ENCODE measurements around the gene MYO9B. TPM values are rescaled to one million over a fixed set of nuclear protein-coding genes. Genes with fewer than 3 reads are reported as not detected.

The MYO9B gene
- total and polyA plus RNA-seq, 2 donors: 24.0 to 55.2 TPM

- no peak for DNase-seq (ENCODE audit: extremely low spot score)
- 69% methylated on average over 28 of the region's 28 CpGs for WGBS
These were observed 133.8 kb downstream of the MYO9B start for GRCh38 chr19:17209126-17210036.

GRCh38 chr19:17210296-17210695, 134.7 kb downstream of the MYO9B start:
- H3K36me3 ChIP-seq (ENCODE audit: insufficient read depth): peaks cover 5% of the 10 kb centered on the region
- no peaks in the 10 kb centered on the region for H3K4me1 ChIP-seq (ENCODE audit: insufficient read depth)
- H3K27ac ChIP-seq (ENCODE audit: low read depth): no peak overlapping the region
- no peak overlapping the region for H3K4me3 ChIP-seq (ENCODE audit: low read depth, low read length)
- 88% methylated on average over 14 of the region's 14 CpGs for WGBS
- no peak for DNase-seq (ENCODE audit: extremely low spot score)

More at GRCh38 chr19:17209126-17210036, 133.8 kb downstream of the MYO9B start:
- Histone ChIP-seq H3K4me1 (ENCODE audit: insufficient read depth) (no peaks in the 10 kb centered on the region), H3K27ac (ENCODE audit: low read depth) (no peak overlapping the region), H3K36me3 (ENCODE audit: insufficient read depth) (peaks cover 5% of the 10 kb centered on the region), H3K4me3 (ENCODE audit: low read depth, low read length) (no peak overlapping the region)

- Histone ChIP-seq H3K4me1 (ENCODE audit: insufficient read depth) (no peaks in the 10 kb centered on the region), H3K36me3 (ENCODE audit: insufficient read depth) (peaks cover 5% of the 10 kb centered on the region), H3K4me3 (ENCODE audit: low read depth, low read length) (no peak overlapping the region), H3K27ac (ENCODE audit: low read depth) (no peak overlapping the region)
- WGBS: 90% methylated on average over 58 of the region's 58 CpGs
- no peak for DNase-seq (ENCODE audit: extremely low spot score)
These were observed 136.2 kb downstream of the MYO9B start for GRCh38 chr19:17211547-17212446.

GRCh38 chr19:17213334-17213733, 137.8 kb downstream of the MYO9B start:
- H3K4me3 ChIP-seq (ENCODE audit: low read depth, low read length): no peak overlapping the region
- no peak for DNase-seq (ENCODE audit: extremely low spot score)

GRCh38 chr19:17214508-17215126, 139.0 kb downstream of the MYO9B start:
- H3K27ac ChIP-seq (ENCODE audit: low read depth): peak overlapping the region; percentile 76
- H3K4me1 ChIP-seq (ENCODE audit: insufficient read depth): no peaks in the 10 kb centered on the region
- H3K36me3 ChIP-seq (ENCODE audit: insufficient read depth): peaks cover 5% of the 10 kb centered on the region
- H3K4me3 ChIP-seq (ENCODE audit: low read depth, low read length): peak overlapping the region; percentile 73
- 22% methylated on average over 16 of the region's 16 CpGs for WGBS
- no peak for DNase-seq (ENCODE audit: extremely low spot score)

More at GRCh38 chr19:17213334-17213733, 137.8 kb downstream of the MYO9B start:
- H3K36me3 ChIP-seq (ENCODE audit: insufficient read depth): peaks cover 5% of the 10 kb centered on the region
- H3K27ac ChIP-seq (ENCODE audit: low read depth): no peak overlapping the region
- H3K4me1 ChIP-seq (ENCODE audit: insufficient read depth): no peaks in the 10 kb centered on the region
- 84% methylated on average over 5 of the region's 5 CpGs for WGBS

GRCh38 chr19:17215127-17215971, 139.8 kb downstream of the MYO9B start, which contains the start of gene USE1:
Gene USE1, plus strand, starts transcription at chr19:17215357. Its CDS starts 49 bp downstream, at chr19:17215406.
- Histone ChIP-seq H3K27ac (ENCODE audit: low read depth) (peak within 1 kb of the TSS; percentile 94), H3K4me1 (ENCODE audit: insufficient read depth) (no peaks in the 10 kb centered on the region), H3K36me3 (ENCODE audit: insufficient read depth) (peaks cover 2% of the 10 kb centered on the region), H3K4me3 (ENCODE audit: low read depth, low read length) (peak within 1 kb of the TSS; percentile 73)
- DNase-seq (ENCODE audit: extremely low spot score): peak; percentile 89
- WGBS: 2% methylated on average over 56 of the region's 56 CpGs

GRCh38 chr19:17216058-17216670, 140.6 kb downstream of the MYO9B start:
- Histone ChIP-seq H3K4me3 (ENCODE audit: low read depth, low read length) (peak overlapping the region; percentile 73), H3K4me1 (ENCODE audit: insufficient read depth) (no peaks in the 10 kb centered on the region), H3K36me3 (ENCODE audit: insufficient read depth) (peaks cover 2% of the 10 kb centered on the region), H3K27ac (ENCODE audit: low read depth) (no peak overlapping the region)
- no peak for DNase-seq (ENCODE audit: extremely low spot score)
- 83% methylated on average over 13 of the region's 13 CpGs for WGBS

GRCh38 chr19:17219286-17219685, 143.7 kb downstream of the MYO9B start:
- WGBS: 99% methylated on average over 8 of the region's 8 CpGs
- no peak for DNase-seq (ENCODE audit: extremely low spot score)
- Histone ChIP-seq H3K4me1 (ENCODE audit: insufficient read depth) (no peaks in the 10 kb centered on the region), H3K36me3 (ENCODE audit: insufficient read depth) (no peaks in the 10 kb centered on the region), H3K4me3 (ENCODE audit: low read depth, low read length) (no peak overlapping the region), H3K27ac (ENCODE audit: low read depth) (no peak overlapping the region)

- Histone ChIP-seq H3K4me1 (ENCODE audit: insufficient read depth) (no peaks in the 10 kb centered on the region), H3K4me3 (ENCODE audit: low read depth, low read length) (no peak overlapping the region), H3K36me3 (ENCODE audit: insufficient read depth) (no peaks in the 10 kb centered on the region), H3K27ac (ENCODE audit: low read depth) (no peak overlapping the region)
- no peak for DNase-seq (ENCODE audit: extremely low spot score)
- WGBS: 47% methylated on average over 14 of the region's 14 CpGs
These were observed 144.7 kb downstream of the MYO9B start for GRCh38 chr19:17220207-17220758.

- 90% methylated on average over 10 of the region's 10 CpGs for WGBS
- no peaks in the 10 kb centered on the region for H3K36me3 ChIP-seq (ENCODE audit: insufficient read depth)
- H3K4me1 ChIP-seq (ENCODE audit: insufficient read depth): no peaks in the 10 kb centered on the region
- no peak overlapping the region for H3K27ac ChIP-seq (ENCODE audit: low read depth)
- no peak for DNase-seq (ENCODE audit: extremely low spot score)
- no peak overlapping the region for H3K4me3 ChIP-seq (ENCODE audit: low read depth, low read length)
These were observed 149.5 kb downstream of the MYO9B start for GRCh38 chr19:17225053-17225452.

- Histone ChIP-seq H3K36me3 (ENCODE audit: insufficient read depth) (no peaks in the 10 kb centered on the region), H3K4me1 (ENCODE audit: insufficient read depth) (no peaks in the 10 kb centered on the region), H3K4me3 (ENCODE audit: low read depth, low read length) (peak within 1 kb of the TSS; percentile 54), H3K27ac (ENCODE audit: low read depth) (peak within 1 kb of the TSS; percentile 67)
- WGBS: under 1% methylated on average over 90 of the region's 90 CpGs
- peak; percentile 94 for DNase-seq (ENCODE audit: extremely low spot score)
These were observed 150.7 kb downstream of the MYO9B start, which contains the start of gene OCEL1 for GRCh38 chr19:17226002-17226933. Gene OCEL1, plus strand, starts transcription at chr19:17226226. Its CDS starts 22 bp downstream, at chr19:17226248.

All from urinary bladder (tissue), 4 donors.